Activated T-helper 1 cell treated with Interleukin-2 at 50 U/mL for 16 hours (primary cell): Measurements from ENCODE around the gene NINJ2.
"Not testable (repeated sequence)": the region's sequence is repeated elsewhere in the genome, so short reads cannot be mapped to it uniquely, and the experiment has no call there.

Experiments
- DNase-seq: peaks from one replicate; pipeline ENCODE4 v3.0.0-alpha.2; 2020; ENCODE audit warnings: low read depth

NINJ2 gene

DNA sequence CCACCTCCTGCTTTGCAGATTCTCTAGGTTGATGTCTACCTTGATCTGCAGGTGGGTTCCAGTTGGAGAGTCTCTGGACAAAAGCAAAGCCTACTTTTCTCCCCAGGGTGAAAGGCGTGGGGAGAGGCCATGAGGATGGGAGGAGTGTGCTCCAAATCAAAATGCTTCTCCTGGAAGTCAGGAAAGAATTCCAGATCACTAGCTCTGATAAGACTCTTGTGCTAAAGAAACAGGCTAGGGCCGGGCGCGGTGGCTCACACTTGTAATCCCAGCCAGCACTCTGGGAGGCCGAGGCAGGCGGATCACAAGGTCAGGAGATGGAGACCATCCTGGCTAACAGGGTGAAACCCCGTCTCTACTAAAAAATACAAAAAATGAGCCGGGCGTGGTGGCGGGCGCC is 21.9 kb downstream of the NINJ2 start:
- DNase-seq = not testable (repeated sequence)

GRCh38 chr12:640773-641172 is 22.5 kb downstream of the NINJ2 start:
- no peak for DNase-seq

DNA sequence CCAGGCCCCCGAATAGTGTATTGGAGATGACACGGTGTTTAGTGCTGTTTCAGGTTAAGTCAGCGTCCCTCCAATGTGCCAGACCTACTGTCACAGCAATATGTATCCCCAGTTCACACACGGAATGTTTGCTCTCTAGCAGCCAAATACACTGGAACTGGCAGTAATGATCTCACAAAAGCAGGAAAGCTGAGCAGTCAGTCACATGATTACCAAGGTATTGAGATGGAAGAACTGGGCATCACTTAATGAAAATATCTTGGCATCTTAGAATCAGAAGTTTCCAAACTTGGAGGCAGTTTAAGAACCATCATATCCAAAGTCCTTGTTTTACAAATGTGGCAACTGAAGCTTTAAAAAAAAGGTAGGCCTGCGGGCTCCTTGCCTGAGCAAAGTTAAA is 23.3 kb downstream of the NINJ2 start:
- DNase-seq = no peak

DNA sequence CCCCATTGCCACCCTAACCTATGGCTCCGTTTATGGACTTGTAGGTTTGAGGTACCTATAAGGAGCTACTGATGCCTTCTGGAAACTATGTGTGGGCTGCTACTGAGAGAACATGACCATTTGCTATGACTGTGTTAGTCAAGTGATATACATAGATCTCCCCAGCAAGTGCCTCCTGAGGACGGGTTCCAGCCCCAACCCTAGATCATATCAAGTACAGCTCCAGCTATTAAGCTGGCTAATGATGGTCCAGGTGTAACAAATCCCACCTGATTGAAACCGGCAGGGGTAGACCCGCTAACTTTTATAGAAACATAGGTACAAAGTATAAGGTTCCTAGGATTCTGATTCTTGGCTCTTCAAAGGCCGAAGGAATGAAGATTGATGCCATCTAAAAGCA is 23.7 kb downstream of the NINJ2 start:
- no peak for DNase-seq

- DNase-seq = no peak
These were observed 24.2 kb downstream of the NINJ2 start for GRCh38 chr12:638953-639557.

GRCh38 chr12:636632-637031 is 26.6 kb downstream of the NINJ2 start:
- no peak for DNase-seq

GRCh38 chr12:633731-634130 is 29.5 kb downstream of the NINJ2 start:
- no peak for DNase-seq

GRCh38 chr12:632102-632696 is 31.0 kb downstream of the NINJ2 start:
- DNase-seq = no peak

- DNase-seq = peak; percentile 65
These were observed 32.3 kb downstream of the NINJ2 start for GRCh38 chr12:630656-631632.

DNA sequence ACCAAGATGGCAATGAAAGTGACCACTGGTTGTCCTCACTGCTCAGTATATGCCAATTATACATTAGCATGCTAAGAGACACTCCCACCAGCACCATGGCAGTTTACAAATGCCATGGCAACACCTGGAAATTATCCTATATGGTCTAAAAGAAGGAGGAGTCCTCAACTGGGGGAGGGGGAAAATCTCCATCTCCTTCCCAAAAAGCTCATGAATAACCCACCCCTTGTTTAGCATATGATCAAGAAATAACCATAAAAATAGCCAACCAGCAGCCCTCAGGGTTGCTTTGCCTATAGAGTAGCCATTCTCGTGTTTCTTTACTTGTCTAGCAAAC is 34.5 kb downstream of the NINJ2 start:
- DNase-seq = not testable (repeated sequence)

DNA sequence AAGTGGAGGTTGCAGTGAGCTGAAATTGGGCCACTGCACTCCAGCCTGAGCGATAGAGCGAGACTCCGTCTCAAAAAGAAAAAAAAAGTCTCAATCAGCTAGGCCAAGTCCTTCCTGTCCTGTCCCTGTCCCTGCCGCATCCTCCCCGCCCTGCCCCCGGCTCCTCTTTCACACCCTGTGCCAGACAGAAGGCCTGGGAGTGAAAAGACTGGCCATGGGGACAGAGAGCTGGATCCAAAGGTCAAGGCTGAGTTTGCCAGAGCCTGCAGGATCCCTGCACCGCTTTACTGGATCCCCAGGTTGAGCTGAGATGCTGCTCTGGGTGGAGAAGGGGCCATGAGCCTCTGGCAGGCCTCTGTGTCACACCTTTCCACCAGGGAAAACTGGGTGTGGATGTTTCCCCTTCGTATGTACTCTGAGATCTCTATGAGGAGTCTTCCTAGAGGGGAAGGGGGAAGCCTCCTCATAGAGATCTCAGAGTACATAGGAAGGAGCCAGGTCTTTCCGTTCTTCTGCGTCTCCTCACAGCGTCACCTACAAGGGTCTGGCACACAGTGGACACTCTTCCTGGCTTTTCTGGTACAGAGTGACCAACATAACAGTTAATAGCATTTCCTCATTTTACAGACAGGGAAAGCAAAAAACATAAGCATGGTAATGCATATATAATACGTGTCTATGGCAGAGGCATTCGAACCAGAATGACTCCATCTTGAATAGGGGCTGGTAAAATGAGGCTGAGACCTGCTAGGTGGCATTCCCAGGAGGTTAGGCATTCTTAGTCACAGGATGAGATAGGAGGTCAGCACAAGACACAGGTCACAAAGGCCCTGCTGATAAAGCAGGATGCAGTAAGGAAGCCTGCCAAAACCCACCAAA is 35.1 kb downstream of the NINJ2 start:
- no peak for DNase-seq

GRCh38 chr12:627285-627684 is 36.0 kb downstream of the NINJ2 start:
- DNase-seq = no peak

DNA sequence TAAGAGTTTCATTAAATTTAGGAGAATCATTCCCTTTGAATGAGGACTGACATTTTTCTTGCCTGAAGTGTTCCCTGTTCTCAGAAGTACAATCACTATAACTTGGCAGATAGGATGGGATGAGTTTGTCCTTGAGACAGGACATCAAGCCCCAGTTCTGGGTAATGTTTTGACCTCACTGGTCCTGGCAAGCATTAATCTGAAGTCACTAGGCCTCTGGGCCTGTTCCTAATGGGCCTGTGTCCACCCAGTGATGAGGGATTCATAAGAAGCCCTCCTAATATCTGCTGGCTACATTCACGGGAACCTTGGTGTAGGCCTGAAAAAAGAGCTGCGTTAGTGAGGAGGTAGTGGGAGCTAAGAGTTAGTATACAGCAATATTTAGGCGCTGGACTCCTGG is 37.2 kb downstream of the NINJ2 start:
- DNase-seq = no peak

DNA sequence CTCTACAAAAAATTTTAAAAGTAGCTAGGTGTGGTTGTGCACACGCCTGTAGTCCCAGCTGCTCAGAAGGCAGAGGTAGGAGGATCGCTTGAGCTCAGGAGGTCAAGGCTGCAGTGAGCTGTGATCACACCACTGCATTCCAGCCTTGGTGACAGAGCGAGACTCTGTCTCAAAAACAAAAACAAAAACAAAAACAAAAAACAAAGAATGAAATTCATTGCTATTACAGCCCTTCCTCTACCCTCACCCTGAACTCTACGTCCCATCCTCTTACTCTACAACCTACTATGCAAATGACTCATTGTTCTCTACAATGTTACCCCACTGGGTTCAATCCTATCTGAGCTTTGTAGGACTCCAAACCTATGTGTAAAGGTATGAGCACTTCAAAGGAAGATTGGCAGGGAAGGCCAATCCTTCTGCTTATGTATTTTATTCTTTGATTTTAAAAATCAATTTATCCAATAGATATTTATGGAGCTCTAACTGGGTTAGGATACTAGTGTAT is 39.3 kb downstream of the NINJ2 start:
- no peak for DNase-seq

GRCh38 chr12:623172-623864 is 39.9 kb downstream of the NINJ2 start:
- DNase-seq = no peak

GRCh38 chr12:622416-622815 is 40.8 kb downstream of the NINJ2 start:
- DNase-seq = no peak

GRCh38 chr12:619346-619745 is 43.9 kb downstream of the NINJ2 start:
- no peak for DNase-seq

DNA sequence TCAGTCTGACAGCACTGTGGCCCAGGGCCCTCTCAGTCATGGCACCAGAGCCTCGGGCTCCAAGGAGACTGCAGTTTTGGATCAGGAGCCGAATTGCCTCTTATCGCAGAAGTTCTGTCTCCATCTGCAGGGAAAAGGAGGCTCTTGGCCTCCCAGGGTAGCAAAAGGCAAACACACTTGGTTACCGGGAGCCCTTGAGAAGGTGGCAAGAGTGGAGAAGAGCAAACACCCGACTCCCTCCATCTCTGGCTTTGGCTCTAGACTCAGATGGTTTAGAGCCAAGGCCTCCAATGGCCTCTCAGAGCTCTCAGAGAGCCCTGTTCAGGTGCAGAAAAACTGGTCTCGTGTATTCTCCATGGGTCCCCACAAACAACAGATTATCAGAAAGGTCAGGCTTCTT is 44.6 kb downstream of the NINJ2 start:
- DNase-seq = no peak

DNA sequence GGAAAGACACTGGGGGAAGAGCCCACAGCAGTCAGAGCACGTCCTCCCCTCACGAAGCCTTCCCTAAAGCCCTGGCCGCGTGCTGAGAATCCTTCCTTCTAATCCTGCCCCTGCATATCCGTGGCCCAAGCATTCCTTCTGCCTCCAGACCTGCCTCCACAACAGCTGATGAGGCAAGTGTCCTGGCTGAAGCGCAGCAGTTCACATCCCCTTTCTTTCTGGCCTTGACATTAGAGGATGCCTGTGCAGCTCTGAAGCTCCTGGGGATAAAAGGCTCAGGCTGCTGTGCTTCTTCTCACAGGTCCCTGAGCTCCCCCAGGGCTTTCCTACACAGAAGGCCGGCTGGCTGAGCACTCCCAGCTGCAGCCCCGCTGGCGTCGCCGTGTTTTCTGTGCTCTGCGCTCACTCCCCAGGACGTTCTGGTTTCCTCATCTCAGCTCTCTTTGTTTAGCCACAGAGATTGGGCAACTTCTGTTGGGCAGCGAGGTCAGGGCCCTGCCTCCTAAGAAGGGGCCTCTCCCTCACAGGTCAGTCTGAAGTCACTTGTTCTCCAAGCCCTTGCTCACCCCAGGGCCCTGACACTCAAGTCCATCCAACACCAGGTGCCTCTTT is 45.8 kb downstream of the NINJ2 start:
- no peak for DNase-seq

DNA sequence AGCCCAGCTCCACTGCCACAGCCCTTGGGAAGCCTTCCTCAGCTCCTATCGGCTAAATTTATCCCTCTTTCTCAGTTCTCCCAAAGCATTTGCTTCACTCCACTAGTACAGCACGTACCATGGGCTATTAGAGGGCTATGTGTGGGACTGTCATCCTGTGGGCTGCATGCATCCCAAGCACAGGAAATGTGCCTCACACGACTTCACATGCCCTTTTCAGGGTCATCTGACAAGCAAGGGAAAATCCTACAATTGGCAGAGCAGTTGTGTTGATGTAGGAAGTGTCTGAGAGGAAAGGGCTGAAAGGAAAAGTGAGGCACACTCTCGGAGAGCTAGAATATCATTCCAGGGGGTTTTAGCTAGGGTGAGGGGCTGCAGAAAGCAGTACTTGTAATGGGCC is 47.6 kb downstream of the NINJ2 start:
- no peak for DNase-seq

- DNase-seq = no peak
These were observed 48.8 kb downstream of the NINJ2 start for GRCh38 chr12:614411-614970.
